Endothelial cell of umbilical vein (primary cell): ENCODE results near the gene PTGFR. TPM values are rescaled to one million over a fixed set of nuclear protein-coding genes. Genes with fewer than 3 reads are reported as not detected.

Source experiments
- BruUV-seq: library from RNA; stranded (reverse); fragments of 400-500 nt; replicated peaks from 2 replicates; lab custom pipeline; 2021; lab: Mats Ljungman, UMichigan
- CTCF ChIA-PET: fragments of 300-600, 350-600 bp; sonication (Branson Sonifier 250); formaldehyde crosslinking; loops from one replicate; lab custom pipeline; 2021; ENCODE audit warnings: antibody characterized with exemption, inconsistent platforms; lab: Charles Lee
- POLR2A ChIA-PET: fragments of 300-600, 350-600 bp; sonication (Branson Sonifier 250); formaldehyde crosslinking; loops from one replicate; lab custom pipeline; 2021; ENCODE audit warnings: antibody characterized with exemption, inconsistent platforms; lab: Charles Lee
- DNase-seq: peaks from one replicate; pipeline ENCODE4 v3.0.0-alpha.2; 2011; ENCODE audit warnings: low read depth, low spot score
- FAIRE-seq: peaks from 2 replicates; lab custom pipeline; 2011; peaks lifted over from hg19 to GRCh38; lab: Jason Lieb, UNC
- H2AFZ ChIP-seq: 2 replicates; pipeline ENCODE4 v1.6.0; 2012; ENCODE audit warnings: low read depth, low read length, control low read depth, inconsistent platforms
- H3K27ac ChIP-seq: 2 replicates; pipeline ENCODE4 v1.5.1; 2011; ENCODE audit warnings: low read depth, mild to moderate bottlenecking, control low read depth, low read length, moderate library complexity; ENCODE audit not compliant: insufficient read depth
- H3K27me3 ChIP-seq, 2 experiments: 2 replicates each; pipeline versions ENCODE4 v1.6.0 to v1.6.1; 2011; ENCODE audit warnings: low read length in 2 of 2, mixed read lengths in 1 of 2; ENCODE audit not compliant: control insufficient read depth in 2 of 2, insufficient read depth in 2 of 2
- H3K36me3 ChIP-seq, 2 experiments: 2 replicates in 1 of 2; 3 replicates in 1 of 2; pipeline ENCODE4 v1.5.1; 2011; ENCODE audit warnings: low read length in 2 of 2, mild to moderate bottlenecking in 1 of 2, moderate library complexity in 1 of 2; ENCODE audit not compliant: control insufficient read depth in 2 of 2, insufficient read depth in 2 of 2; ENCODE audit errors: extremely low read depth in 1 of 2
- H3K4me1 ChIP-seq: 3 replicates; pipeline ENCODE4 v1.5.1; 2011; ENCODE audit warnings: mild to moderate bottlenecking, low read length; ENCODE audit not compliant: control insufficient read depth, insufficient read depth; ENCODE audit errors: extremely low read depth
- H3K4me2 ChIP-seq: 2 replicates; pipeline ENCODE4 v1.6.1; 2011; ENCODE audit warnings: low read length, control low read depth, mixed read lengths; ENCODE audit not compliant: insufficient read depth
- H3K4me3 ChIP-seq, 3 experiments: fragments of 200-600 bp in 1 of 3; sonication (generic), shearing (Covaris generic) in 1 of 3; replicated peaks in 1 of 3; 2 replicates each; pipeline ENCODE4 v1.5.1; 2011 to 2016; ENCODE audit warnings: control low read depth in 3 of 3, low read length in 3 of 3, mild to moderate bottlenecking in 2 of 3, inconsistent platforms in 1 of 3, low read depth in 1 of 3, moderate library complexity in 1 of 3; ENCODE audit not compliant: insufficient read depth in 1 of 3
- H3K79me2 ChIP-seq: 2 replicates; pipeline ENCODE4 v1.6.0; 2012; ENCODE audit warnings: low read length, inconsistent platforms; ENCODE audit not compliant: control insufficient read depth, insufficient read depth
- H3K9ac ChIP-seq: replicated peaks from 2 replicates; pipeline ENCODE3; 2011; ENCODE audit warnings: low read length, control low read depth; ENCODE audit not compliant: insufficient read depth; ENCODE audit errors: extremely low read depth
- H3K9me1 ChIP-seq: replicated peaks from 3 replicates; pipeline ENCODE4 v1.6.0; 2011; ENCODE audit warnings: mild to moderate bottlenecking, low read length; ENCODE audit not compliant: control insufficient read depth, insufficient read depth; ENCODE audit errors: extremely low read depth
- H3K9me3 ChIP-seq: replicated peaks from 2 replicates; pipeline ENCODE4 v1.5.1; 2012; ENCODE audit warnings: low read length, inconsistent platforms; ENCODE audit not compliant: control insufficient read depth, insufficient read depth
- H4K20me1 ChIP-seq: replicated peaks from 2 replicates; pipeline ENCODE3; 2011; ENCODE audit warnings: mild to moderate bottlenecking, low read length; ENCODE audit not compliant: control insufficient read depth, insufficient read depth; ENCODE audit errors: extremely low read depth
- EZH2 ChIP-seq: IDR thresholded peaks from 2 replicates; pipeline ENCODE4 v1.6.1; 2012; ENCODE audit warnings: borderline replicate concordance, low read depth, mild to moderate bottlenecking, moderate library complexity, low read length, inconsistent platforms; ENCODE audit not compliant: severe bottlenecking
- FOS ChIP-seq: IDR thresholded peaks from 2 replicates; pipeline ENCODE4 v1.6.1; 2011; ENCODE audit warnings: mild to moderate bottlenecking, low read length, moderate library complexity, borderline replicate concordance; ENCODE audit not compliant: insufficient read depth
- GATA2 ChIP-seq: IDR thresholded peaks from 2 replicates; pipeline ENCODE4 v1.7.0; 2011; ENCODE audit warnings: low read depth, mild to moderate bottlenecking, moderate library complexity, mixed read lengths, low read length; ENCODE audit not compliant: insufficient read length, insufficient read depth
- JUN ChIP-seq: IDR thresholded peaks from 2 replicates; pipeline ENCODE4 v1.6.1; 2011; ENCODE audit warnings: borderline replicate concordance, low read depth; ENCODE audit not compliant: insufficient read length, insufficient read depth
- MAX ChIP-seq: IDR thresholded peaks from 2 replicates; pipeline ENCODE4 v1.6.1; 2011; ENCODE audit not compliant: insufficient read depth, insufficient read length
- POLR2AphosphoS5 ChIP-seq: IDR thresholded peaks from 2 replicates; pipeline ENCODE4 v1.6.1; 2012; ENCODE audit warnings: low read depth, mild to moderate bottlenecking, control low read depth, low read length, moderate library complexity; ENCODE audit not compliant: insufficient read depth
- dilution Hi-C: fragments of 300-500 bp; cut with MboI; formaldehyde crosslinking; loops from one replicate; pipeline ENCODE4 v1.15.0; 2019; ENCODE audit warnings: low sequenced_read_pairs; ENCODE audit not compliant: extremely low pct_ligation_motif_present
- intact Hi-C: fragments of 100-400 bp; cut with micrococcal nuclease; formaldehyde crosslinking; loops from one replicate; pipeline ENCODE4 v1.10.0; 2022
- polyA plus RNA-seq, 4 experiments: library from polyadenylated mRNA; depleted of rRNA in 3 of 4; stranded (reverse) in 3 of 4; unstranded in 1 of 4; fragments of >200 nt; gene quantifications; 2 replicates each; pipeline versions ENCODE4 v1.2.1 to v1.2.3, GENCODE V29; 2011 to 2012; ENCODE audit warnings: missing spikeins in 1 of 4
- total RNA-seq: library from RNA; stranded (reverse); gene quantifications from 2 replicates; pipeline ENCODE4 v1.2.3, GENCODE V29; 2021

PTGFR gene
- total and polyA plus RNA-seq, 2 donors (not counting 3 experiments of a cell fraction or from before 2014, with no cell fraction given), result 0.11 to 0.24 TPM

GRCh38 chr1:78541479-78541878 is 50.7 kb downstream of the PTGFR start:
- no peak overlapping the region for H3K9ac ChIP-seq
- DNase-seq (no peak), FAIRE-seq (no peak)
- H3K9me1 ChIP-seq, result no peaks in the 10 kb centered on the region
- CTCF ChIA-PET, result no interaction called here
- TF ChIP-seq GATA2 (no peak), FOS (no peak), JUN (no peak), POLR2AphosphoS5 (no peak), MAX (no peak)
- H4K20me1 ChIP-seq, result no peaks in the 10 kb centered on the region
- H3K9me3 ChIP-seq, result no peaks in the 10 kb centered on the region
- H3K27me3 ChIP-seq, result peaks cover 0 to 13% of the 10 kb centered on the region in 2 experiments
- no peak overlapping the region for H3K4me3 ChIP-seq
- no peaks in the 10 kb centered on the region for H3K36me3 ChIP-seq
- POLR2A ChIA-PET, result no interaction called here
- no peaks in the 10 kb centered on the region for H3K4me1 ChIP-seq
- no peak overlapping the region for H2AFZ ChIP-seq
- intact Hi-C loops, result no loop called here
- no peak overlapping the region for H3K27ac ChIP-seq
- BruUV-seq, result no TSS peak
- H3K79me2 ChIP-seq, result no peaks in the 10 kb centered on the region
- dilution Hi-C loops, result no loop called here
- H3K4me2 ChIP-seq, result no peak overlapping the region

- no peak for DNase-seq
These were observed 53.3 kb downstream of the PTGFR start for GRCh38 chr1:78543941-78544643.

More at GRCh38 chr1:78543941-78544643, 53.3 kb downstream of the PTGFR start:
- dilution Hi-C loops (no loop called here), intact Hi-C loops (no loop called here)
- no peaks in the 10 kb centered on the region for H3K9me3 ChIP-seq
- H3K36me3 ChIP-seq, result no peaks in the 10 kb centered on the region
- BruUV-seq, result no TSS peak
- no peak for FAIRE-seq
- H3K27ac ChIP-seq, result no peak overlapping the region
- no peak overlapping the region for H2AFZ ChIP-seq
- ChIA-PET CTCF (no interaction called here), POLR2A (no interaction called here)
- H3K9ac ChIP-seq, result no peak overlapping the region
- no peak overlapping the region for H3K4me3 ChIP-seq
- H3K4me2 ChIP-seq, result no peak overlapping the region
- no peaks in the 10 kb centered on the region for H3K9me1 ChIP-seq
- no peaks in the 10 kb centered on the region for H3K4me1 ChIP-seq
- no peak for TF ChIP-seq POLR2AphosphoS5
- no peak for TF ChIP-seq EZH2
- no peak for TF ChIP-seq FOS
- no peaks in the 10 kb centered on the region for H3K79me2 ChIP-seq
- H4K20me1 ChIP-seq, result no peaks in the 10 kb centered on the region
- peaks cover 0 to 25% of the 10 kb centered on the region in 2 experiments for H3K27me3 ChIP-seq
